GM21526 (cell line): Measurements from ENCODE around the gene CYSRT1.

Source experiments
- ATAC-seq: cut with Tn5 transposase; IDR thresholded peaks from one replicate; pipeline ENCODE4 v1.9.1; 2021; ENCODE audit warnings: moderate library complexity; ENCODE audit not compliant: unreplicated experiment, low FRiP score

The CYSRT1 gene

DNA sequence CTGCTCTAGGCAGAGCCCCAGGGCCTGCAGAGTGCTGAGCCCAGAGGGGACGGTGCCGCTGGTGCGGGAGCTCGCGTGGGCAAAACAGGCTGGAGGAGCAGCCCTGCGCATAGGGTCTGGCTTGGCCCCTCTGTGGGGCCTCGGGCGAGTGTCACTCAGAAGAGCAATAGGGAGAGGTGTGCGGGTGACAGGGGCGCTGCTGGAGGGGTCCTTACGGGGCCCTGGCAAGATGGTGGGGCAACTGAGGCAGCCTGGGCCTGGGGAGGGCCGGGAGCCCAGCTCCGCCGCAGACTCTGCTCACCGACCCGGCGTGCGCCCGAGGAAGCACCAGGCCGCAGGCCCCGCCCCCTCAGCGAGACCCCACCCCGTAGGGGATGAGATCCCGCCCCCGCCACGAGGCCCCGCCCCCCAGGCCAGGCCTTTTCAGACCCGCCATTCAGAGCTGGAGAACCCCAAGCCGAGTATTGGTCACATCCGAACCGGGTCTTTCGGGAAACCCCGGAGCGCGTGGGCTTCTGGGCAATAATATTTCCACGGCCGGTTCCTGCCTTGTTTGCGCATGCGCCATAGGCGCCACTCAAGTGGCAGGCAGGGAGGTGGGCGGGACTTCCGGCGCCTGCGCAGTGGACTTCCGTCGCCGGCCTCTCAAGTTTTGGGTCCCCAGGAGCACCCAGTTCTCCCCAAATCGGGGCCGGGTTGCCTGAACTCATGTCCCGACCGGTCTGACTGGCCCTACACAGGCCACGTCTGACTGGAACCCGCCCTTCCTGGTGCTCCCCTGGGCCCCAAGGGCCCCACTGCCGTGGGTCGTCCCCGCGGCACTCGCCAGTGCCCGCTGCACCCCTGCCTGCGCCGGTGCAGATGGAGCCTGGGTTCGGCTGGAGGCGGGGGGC lies 1.6 kb upstream of the CYSRT1 start:
- peak; percentile 55 for ATAC-seq

DNA sequence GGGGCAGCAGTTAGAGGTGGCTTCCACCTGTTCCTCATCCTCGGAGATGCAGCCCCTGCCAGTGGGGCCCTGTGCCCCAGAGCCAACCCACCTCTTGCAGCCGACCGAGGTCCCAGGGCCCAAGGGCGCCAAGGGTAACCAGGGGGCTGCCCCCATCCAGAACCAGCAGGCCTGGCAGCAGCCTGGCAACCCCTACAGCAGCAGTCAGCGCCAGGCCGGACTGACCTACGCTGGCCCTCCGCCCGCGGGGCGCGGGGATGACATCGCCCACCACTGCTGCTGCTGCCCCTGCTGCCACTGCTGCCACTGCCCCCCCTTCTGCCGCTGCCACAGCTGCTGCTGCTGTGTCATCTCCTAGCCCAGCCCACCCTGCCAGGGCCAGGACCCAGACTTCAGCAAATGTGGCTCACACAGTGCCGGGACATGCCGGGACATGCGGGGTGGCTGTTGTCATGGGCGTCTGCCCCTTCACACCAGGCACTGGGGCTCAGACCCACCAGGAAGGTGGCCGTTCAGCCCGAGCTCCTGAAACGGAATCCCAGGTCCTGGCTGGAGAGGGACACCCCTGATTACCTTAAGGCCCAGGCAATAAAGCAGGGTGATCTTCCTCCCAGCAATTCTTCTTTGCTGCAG lies 841 bp downstream of the CYSRT1 start:
- no peak for ATAC-seq

DNA sequence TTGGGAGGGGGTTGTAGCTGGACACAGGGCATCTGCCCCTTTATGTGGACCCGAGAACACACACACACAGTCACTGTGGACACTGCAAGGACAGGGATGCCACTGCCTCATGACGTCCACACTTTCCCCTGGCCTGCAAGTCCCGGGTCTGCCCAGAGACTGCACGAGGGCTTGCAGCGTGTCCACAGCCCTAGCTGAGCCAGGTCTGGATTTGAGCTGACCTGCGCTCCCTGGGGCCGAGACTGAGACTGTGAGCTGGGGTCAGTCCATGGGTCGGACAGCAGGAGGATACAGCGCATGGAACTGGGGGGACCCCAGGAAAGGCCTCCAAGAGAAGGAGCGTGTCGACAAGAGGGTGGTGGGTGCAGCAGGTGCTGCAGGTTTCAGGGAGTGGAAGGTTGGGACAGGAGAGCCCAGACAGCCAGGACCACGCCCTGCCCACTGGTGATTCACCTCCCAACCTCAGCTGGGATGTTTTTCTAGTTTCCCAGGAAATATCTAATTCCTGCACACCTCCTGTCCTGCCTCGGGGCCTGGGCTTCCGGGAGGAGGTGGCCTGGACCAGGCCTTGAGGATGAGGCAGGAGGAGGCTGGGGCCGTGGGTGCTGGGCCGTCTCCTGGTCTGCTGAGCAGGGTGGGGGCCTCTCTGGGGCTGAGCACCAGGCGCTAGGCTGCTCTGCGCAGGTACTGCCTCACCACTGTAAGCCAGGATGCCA lies 1.5 kb downstream of the CYSRT1 start:
- no peak for ATAC-seq

DNA sequence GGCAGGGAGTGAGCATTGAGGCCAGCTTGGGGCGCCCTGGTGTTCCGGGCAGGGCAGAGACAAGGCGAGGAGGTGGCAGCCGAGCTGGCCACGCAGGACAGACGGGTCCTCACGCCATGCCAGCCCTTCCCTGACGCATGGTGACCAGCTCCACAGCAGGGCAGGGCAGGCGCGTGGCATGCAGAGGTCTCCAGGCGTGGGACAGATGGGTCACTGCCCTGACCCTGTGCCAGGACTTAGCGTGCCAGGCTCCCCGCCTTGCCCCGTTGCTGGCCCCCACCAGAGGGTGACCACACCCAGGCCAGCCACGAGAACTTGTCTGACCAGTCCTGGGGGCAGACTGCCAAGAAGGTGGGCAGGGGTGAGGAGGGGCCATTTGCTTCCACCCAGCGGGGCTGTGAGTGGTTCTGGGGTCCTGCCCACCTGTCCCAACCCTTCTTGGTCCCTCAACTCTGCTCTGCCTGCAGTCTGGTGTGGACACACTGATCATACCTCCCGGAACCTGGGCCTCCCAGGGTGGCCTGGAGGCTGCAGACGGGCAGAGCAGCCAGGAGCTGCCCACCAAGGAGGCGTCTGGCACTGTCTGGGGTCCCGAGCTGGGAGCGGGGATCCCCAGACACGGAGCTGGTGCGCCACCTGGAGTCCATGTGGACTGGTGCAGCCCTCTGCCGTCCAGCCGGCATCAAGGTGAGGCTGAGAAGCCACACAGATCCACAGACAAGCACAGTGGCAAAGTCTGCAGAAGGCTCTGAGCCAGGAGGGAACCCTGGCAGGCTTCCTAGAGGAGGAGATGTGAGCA lies 2.3 kb downstream of the CYSRT1 start, which contains the start of gene RNF224:
Gene RNF224, plus strand, starts transcription at position 449 of the 799 bp plus-strand sequence. CDS start 834 bp downstream, outside the sequence.
- ATAC-seq: no peak

DNA sequence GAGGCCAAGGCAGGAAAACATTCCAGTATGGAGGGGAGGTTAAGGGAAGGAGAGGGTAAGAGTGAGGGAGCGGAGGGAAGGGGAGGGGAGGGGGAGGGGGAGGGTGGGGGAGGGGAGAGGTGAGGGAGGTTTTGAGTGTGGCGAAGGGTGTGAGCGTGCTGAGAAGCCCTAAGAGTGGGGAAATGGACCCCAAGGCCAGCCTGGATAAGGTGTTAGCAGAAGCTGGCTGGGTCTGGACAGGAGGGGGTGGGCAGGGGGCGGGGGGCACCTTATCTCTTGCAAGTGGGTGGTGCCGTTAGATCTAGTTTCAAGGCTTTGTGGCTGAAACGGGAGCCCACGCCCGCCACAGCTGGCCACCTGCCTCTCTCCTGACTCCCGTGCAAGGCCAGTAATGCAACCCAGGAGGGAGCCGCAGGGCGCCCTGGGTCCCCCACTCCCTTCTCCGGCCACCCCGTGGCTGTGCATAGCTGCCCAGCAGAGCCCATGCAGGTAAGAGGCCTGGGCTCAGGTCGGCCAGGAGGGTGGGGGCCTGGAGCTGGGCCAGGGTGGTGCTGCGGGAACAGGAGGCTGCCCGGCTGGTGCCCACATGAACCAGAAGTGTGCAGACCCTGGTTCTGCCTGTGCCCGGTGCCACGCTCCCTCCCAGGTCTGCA lies 3.0 kb downstream of the CYSRT1 start:
- no peak for ATAC-seq

DNA sequence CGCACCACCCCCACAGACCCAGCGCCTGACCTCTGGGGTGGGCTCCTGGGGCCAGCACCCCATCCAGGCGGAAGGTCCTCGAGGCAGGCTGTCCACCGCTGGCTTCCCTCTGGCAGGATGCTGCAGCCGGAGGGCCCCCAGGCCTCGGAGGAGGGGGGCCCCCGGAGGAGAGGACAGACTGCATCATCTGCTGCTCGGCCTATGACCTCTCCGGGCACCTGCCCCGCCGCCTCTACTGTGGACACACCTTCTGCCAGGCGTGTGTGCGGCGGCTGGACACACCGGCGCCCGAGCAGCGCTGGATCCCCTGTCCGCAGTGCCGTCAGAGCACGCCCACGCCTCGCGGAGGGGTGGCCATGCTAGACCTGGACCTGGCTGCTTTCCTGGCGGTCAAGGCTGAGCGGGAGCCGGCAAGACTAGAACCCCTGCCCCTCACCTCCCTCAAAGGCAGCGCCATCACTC lies 3.6 kb downstream of the CYSRT1 start:
- no peak for ATAC-seq

DNA sequence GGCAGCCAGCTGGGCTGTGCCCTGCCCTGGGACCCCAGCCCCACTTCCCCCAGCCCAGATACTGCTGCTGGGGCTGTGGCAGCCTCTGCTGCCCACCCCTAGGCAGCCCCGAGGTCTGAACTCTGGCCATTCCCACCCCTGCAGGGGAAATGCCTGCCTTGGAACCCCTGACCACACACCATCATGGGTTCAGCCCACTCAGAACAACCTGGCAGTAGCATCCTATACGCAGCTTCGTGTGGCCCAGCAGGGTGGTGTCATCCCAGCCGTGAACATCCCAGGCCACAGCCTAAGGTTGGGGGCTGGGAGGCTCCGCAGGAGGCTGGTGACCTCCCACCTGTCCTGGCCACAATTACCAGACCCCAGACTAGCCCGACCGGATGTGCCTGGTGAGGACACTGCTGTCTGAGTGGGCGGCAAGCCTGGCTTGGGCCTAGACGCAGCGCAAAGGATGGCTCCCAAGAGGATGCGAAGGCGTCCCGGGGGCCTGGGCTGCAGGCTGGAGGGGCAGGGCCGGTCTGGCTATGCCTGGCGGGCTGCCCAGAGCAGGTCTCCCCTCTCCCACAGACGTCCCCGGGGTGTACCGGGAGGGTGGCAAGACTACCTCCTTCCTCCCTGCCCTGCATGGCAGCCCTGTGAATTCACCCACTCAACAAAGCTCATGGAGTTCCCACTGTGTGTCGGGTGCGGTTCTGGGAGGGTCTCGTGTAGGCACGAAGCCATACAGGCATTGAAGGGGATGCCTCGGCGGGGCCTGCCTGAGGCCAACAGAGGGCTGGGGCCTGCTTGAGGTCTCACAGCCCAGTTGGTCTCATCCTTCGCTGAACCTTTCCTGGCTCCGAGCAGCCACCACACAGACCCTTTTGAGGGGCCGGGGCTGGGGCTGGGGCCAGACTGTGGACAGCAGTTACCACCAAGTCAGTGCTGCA lies 4.3 kb downstream of the CYSRT1 start:
- ATAC-seq: no peak

DNA sequence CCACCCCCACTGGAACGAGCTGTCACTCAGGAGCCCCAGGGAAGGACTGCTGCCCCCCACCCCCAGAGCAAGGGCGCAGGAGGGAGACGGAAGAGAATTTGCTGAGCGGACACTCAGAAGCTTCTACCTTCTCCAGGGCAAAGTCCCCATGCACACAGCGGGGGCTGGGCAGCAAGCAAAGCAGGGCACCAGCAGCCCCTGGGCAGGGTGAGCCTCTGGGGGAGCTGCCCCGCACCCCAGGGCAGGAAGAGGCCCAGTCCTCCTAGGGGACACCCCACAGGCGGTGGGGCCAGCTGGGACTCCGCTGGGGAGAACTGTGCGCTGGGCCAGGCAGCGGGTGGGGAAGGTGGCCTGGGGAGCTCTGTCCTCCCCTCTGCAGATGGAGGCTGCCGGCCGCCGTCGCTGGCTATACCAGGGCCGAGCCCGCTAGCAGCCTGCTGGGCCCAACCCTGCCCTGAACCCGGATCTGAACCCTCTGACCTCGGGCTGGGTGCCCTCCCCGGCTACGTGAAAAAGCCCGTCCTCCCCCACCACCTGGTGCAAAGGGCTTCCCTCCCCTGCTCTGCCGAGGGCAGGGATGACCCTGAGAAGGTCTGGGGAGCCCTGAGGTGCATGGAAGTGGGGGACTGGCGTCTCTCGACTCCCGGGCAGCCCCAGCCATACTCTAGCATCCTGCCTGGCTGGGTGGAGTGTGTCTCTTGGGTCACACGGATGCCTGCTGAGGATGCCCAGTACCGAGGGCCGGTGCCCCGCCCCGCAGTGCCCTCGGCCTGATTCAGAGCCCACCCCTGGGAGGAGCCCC lies 5.1 kb downstream of the CYSRT1 start:
- no peak for ATAC-seq

DNA sequence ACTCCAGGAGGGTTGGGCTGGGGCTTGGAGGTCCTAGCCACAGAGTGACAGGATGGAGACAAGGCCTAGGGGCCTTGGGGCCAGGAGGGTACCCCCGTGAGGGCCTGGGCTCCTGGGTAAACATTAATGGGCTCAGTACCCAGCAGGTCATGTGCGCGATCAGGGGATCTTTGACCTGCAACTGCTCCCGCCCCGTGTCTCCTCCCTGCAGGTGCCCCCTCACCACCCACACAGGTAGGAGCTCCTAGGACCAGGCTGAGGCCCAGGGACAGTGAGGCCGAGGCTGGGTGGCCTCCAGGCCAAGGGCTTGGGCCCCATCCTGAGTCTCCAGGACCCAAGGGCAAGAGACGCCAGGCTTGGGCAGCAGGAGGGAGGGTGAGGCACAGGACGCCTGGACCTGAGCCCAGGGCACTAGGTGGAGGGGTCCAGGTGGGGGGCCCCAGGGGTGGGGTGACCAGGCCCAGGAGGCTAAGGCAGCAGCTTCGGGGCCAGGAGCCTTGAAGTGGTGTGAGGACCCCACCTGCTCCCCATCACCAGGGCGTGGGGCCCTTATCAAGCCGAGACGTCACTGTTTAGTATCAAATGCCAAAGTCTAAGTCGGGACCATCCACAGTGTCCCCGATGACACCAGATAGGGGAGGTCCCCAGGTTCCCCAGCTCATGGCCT lies 5.9 kb downstream of the CYSRT1 start, which contains the start of gene SLC34A3:
Gene SLC34A3, plus strand, starts transcription at position 197 of the 667 bp plus-strand sequence. CDS start 802 bp downstream, outside the sequence.
- ATAC-seq: no peak

DNA sequence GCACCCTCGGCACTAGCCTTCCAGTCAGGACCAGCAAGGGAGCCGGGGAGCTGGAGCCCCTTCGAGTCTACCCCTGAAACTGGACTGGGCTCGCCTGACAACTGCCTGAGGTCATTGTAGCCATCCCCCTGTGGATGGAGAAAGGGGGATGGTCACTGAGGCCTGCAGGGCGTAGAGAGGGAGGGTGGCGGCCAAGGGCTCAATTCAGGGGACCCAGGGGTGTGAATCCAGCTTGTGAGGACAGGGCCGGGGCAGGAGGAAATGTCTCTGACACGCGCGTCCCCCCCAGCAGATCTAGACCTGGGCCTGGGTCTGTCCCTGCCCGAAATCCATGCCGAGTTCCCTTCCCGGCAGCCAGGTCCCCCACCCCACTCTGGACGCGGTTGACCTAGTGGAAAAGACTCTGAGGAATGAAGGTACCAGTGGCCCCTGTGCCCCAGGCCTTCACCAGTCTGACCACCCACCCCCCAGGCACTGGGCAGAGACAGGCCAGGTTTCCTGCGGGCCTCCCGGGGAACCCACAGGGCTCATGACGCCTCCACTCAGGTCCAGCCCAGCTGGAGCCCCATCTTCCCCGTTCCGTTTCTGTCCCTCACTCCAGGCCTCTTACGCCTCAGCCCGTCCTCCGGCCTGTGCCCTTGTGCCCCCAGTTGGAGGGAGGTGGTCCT lies 6.5 kb downstream of the CYSRT1 start:
- no peak for ATAC-seq

DNA sequence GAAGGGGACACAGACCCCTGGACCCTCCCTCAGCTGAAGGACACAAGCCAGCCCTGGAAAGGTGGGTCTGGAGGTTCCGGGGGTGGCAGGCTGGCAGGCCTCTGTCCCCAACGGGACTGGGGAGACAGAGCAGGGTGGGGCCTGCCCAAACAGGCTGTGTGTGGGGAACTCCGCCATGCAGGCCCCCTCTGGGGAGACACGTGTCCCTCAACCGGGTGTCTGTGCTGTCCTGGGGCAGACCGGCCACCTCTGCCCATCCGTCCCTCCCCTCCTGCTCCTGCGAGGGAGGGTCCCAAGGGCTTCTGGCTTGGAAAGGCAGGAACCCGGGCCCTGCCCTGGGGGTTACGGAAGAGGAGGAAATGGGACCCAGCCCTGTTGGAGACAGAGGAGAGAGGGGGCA lies 7.1 kb downstream of the CYSRT1 start:
- no peak for ATAC-seq

DNA sequence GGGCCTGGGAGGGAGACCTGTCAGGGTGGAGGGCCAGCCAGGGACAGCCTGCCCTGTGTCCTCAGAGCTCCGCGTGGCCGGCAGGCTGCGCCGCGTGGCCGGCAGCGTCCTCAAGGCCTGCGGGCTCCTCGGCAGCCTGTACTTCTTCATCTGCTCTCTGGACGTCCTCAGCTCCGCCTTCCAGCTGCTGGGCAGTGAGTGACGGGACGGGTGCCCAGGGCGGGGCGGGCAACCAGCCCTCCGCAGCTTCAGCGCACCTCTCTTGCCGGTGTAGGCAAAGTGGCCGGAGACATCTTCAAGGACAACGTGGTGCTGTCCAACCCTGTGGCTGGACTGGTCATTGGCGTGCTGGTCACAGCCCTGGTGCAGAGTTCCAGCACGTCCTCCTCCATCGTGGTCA lies 7.5 kb downstream of the CYSRT1 start:
- ATAC-seq: no peak

DNA sequence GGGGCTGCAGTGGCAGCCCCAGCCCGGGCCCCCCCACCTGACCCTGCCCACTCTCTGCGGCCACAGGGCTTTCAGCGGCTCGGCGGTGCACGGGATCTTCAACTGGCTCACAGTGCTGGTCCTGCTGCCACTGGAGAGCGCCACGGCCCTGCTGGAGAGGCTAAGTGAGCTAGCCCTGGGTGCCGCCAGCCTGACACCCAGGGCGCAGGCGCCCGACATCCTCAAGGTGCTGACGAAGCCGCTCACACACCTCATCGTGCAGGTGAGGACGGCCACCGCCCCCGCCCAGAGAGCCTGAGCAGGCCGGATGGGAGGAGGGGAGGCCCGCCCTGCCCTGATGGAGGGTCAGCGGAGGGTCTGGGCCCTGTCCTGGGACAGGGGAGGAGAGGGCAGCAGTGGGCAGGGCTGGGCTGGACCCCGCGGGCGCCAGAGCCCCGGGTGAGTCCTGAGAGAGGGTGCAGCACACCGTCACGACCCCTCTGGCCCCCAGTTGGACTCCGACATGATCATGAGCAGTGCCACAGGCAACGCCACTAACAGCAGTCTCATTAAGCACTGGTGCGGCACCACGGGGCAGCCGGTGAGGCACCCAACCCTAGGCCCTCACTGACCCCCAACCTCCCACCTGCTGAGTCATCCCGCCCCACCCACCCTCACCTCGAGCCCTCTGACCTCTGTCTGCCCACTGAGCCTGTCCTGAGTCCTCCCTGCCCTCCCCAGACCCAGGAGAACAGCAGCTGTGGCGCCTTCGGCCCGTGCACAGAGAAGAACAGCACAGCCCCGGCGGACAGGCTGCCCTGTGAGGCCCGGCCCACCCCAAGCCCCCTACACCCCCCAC lies 8.4 kb downstream of the CYSRT1 start:
- no peak for ATAC-seq

DNA sequence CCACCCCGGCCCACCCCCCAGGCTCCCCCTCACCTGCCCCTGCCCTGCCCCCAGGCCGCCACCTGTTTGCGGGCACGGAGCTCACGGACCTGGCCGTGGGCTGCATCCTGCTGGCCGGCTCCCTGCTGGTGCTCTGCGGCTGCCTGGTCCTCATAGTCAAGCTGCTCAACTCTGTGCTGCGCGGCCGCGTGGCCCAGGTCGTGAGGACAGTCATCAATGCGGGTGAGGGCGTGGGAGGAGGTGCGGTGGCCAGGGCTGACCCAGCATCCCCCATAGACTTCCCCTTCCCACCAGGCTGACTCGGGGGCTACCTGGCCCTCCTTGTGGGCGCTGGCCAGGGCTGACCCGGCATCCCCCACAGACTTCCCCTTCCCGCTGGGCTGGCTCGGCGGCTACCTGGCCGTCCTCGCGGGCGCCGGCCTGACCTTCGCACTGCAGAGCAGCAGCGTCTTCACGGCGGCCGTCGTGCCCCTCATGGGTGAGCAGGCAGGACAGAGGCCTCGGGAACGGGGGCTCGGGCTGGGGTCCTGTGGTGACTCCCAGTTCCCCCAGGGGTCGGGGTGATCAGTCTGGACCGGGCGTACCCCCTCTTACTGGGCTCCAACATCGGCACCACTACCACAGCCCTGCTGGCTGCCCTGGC lies 9.2 kb downstream of the CYSRT1 start:
- no peak for ATAC-seq

DNA sequence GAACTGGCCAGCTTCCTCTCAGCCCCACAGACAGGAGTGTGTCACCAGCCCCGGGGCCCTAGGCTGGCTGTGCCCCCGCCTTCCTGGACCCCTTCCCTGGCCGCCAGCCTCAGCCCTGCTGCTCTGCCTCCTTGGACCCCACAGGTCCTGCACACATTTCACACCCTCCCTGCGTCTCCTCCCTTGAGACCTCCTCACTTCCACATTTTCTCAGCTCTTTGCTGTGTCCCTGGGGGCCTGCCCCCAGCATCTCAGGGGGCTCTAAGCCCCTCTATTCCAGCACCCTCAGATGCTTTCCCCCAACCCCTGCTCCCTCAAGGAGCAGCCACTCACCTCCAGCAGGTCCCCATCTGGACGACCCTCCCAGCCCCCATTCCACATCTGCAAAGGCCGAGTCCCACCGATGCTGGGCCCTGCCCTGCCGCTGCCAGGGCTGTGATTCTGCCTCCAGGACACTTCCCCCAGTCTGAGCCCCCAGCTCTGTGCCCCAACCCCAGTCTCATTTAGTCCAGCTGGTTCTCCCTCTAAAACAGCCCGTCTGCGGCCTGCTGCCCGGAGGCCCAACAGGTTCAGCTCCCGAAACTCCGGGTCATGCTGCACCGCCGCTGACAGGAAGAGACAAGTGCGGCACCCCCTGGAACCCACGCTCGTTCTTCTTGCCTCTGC lies 9.9 kb downstream of the CYSRT1 start:
- ATAC-seq: no peak
